ENCODE results near the gene OR7C2.

DNA sequence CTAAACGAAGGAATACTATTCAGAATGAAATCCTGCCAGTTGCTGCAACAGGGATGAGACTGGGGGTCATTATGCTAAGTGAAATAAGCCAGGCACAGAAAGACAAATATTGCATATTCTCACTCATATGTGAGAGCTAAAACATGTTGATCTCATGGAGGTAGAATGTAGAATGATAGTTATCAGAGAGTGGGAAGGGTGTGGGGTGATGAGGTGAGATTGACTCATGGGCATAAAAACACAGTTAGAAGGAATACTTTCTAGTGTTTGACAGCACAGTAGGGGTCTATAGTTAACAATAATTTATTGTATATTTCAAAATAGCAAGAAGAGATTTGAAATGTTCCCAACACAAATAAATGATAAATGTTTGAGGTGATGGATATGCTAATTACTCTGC is 7.8 kb upstream of the OR7C2 start:
- TF ChIP-seq, protein P1, sequence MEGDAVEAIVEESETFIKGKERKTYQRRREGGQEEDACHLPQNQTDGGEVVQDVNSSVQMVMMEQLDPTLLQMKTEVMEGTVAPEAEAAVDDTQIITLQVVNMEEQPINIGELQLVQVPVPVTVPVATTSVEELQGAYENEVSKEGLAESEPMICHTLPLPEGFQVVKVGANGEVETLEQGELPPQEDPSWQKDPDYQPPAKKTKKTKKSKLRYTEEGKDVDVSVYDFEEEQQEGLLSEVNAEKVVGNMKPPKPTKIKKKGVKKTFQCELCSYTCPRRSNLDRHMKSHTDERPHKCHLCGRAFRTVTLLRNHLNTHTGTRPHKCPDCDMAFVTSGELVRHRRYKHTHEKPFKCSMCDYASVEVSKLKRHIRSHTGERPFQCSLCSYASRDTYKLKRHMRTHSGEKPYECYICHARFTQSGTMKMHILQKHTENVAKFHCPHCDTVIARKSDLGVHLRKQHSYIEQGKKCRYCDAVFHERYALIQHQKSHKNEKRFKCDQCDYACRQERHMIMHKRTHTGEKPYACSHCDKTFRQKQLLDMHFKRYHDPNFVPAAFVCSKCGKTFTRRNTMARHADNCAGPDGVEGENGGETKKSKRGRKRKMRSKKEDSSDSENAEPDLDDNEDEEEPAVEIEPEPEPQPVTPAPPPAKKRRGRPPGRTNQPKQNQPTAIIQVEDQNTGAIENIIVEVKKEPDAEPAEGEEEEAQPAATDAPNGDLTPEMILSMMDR (conservative IDR thresholded peaks at IDR 0.05; ENCODE audit: low read depth in 2 of 2): no peak
- TF ChIP-seq POLR2AphosphoS5 (IDR thresholded peaks at IDR 0.05; ENCODE audit: low read depth): no peak
- TF ChIP-seq, protein P2, sequence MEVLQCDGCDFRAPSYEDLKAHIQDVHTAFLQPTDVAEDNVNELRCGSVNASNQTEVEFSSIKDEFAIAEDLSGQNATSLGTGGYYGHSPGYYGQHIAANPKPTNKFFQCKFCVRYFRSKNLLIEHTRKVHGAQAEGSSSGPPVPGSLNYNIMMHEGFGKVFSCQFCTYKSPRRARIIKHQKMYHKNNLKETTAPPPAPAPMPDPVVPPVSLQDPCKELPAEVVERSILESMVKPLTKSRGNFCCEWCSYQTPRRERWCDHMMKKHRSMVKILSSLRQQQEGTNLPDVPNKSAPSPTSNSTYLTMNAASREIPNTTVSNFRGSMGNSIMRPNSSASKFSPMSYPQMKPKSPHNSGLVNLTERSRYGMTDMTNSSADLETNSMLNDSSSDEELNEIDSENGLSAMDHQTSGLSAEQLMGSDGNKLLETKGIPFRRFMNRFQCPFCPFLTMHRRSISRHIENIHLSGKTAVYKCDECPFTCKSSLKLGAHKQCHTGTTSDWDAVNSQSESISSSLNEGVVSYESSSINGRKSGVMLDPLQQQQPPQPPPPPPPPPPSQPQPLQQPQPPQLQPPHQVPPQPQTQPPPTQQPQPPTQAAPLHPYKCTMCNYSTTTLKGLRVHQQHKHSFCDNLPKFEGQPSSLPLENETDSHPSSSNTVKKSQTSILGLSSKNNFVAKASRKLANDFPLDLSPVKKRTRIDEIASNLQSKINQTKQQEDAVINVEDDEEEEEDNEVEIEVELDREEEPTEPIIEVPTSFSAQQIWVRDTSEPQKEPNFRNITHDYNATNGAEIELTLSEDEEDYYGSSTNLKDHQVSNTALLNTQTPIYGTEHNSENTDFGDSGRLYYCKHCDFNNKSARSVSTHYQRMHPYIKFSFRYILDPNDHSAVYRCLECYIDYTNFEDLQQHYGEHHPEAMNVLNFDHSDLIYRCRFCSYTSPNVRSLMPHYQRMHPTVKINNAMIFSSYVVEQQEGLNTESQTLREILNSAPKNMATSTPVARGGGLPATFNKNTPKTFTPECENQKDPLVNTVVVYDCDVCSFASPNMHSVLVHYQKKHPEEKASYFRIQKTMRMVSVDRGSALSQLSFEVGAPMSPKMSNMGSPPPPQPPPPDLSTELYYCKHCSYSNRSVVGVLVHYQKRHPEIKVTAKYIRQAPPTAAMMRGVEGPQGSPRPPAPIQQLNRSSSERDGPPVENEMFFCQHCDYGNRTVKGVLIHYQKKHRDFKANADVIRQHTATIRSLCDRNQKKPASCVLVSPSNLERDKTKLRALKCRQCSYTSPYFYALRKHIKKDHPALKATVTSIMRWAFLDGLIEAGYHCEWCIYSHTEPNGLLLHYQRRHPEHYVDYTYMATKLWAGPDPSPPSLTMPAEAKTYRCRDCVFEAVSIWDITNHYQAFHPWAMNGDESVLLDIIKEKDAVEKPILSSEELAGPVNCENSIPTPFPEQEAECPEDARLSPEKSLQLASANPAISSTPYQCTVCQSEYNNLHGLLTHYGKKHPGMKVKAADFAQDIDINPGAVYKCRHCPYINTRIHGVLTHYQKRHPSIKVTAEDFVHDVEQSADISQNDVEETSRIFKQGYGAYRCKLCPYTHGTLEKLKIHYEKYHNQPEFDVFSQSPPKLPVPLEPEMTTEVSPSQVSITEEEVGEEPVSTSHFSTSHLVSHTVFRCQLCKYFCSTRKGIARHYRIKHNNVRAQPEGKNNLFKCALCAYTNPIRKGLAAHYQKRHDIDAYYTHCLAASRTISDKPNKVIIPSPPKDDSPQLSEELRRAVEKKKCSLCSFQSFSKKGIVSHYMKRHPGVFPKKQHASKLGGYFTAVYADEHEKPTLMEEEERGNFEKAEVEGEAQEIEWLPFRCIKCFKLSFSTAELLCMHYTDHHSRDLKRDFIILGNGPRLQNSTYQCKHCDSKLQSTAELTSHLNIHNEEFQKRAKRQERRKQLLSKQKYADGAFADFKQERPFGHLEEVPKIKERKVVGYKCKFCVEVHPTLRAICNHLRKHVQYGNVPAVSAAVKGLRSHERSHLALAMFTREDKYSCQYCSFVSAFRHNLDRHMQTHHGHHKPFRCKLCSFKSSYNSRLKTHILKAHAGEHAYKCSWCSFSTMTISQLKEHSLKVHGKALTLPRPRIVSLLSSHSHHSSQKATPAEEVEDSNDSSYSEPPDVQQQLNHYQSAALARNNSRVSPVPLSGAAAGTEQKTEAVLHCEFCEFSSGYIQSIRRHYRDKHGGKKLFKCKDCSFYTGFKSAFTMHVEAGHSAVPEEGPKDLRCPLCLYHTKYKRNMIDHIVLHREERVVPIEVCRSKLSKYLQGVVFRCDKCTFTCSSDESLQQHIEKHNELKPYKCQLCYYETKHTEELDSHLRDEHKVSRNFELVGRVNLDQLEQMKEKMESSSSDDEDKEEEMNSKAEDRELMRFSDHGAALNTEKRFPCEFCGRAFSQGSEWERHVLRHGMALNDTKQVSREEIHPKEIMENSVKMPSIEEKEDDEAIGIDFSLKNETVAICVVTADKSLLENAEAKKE (CRISPR knock-in tag; IDR thresholded peaks at IDR 0.05): no peak
- no peak for TF ChIP-seq EZH2 (IDR thresholded peaks at IDR 0.05; ENCODE audit: low read depth, unreplicated experiment)
- no peak for TF ChIP-seq ZNF331 (CRISPR knock-in tag; IDR thresholded peaks at IDR 0.05; ENCODE audit: low read depth)
- TF ChIP-seq EZH2phosphoT487 (IDR thresholded peaks at IDR 0.05; ENCODE audit: unreplicated experiment): no peak
- TF ChIP-seq CREB1 (CRISPR knock-in tag; IDR thresholded peaks at IDR 0.05; ENCODE audit: low read depth): no peak
- TF ChIP-seq, protein P3, sequence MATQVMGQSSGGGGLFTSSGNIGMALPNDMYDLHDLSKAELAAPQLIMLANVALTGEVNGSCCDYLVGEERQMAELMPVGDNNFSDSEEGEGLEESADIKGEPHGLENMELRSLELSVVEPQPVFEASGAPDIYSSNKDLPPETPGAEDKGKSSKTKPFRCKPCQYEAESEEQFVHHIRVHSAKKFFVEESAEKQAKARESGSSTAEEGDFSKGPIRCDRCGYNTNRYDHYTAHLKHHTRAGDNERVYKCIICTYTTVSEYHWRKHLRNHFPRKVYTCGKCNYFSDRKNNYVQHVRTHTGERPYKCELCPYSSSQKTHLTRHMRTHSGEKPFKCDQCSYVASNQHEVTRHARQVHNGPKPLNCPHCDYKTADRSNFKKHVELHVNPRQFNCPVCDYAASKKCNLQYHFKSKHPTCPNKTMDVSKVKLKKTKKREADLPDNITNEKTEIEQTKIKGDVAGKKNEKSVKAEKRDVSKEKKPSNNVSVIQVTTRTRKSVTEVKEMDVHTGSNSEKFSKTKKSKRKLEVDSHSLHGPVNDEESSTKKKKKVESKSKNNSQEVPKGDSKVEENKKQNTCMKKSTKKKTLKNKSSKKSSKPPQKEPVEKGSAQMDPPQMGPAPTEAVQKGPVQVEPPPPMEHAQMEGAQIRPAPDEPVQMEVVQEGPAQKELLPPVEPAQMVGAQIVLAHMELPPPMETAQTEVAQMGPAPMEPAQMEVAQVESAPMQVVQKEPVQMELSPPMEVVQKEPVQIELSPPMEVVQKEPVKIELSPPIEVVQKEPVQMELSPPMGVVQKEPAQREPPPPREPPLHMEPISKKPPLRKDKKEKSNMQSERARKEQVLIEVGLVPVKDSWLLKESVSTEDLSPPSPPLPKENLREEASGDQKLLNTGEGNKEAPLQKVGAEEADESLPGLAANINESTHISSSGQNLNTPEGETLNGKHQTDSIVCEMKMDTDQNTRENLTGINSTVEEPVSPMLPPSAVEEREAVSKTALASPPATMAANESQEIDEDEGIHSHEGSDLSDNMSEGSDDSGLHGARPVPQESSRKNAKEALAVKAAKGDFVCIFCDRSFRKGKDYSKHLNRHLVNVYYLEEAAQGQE (IDR thresholded peaks at IDR 0.05; ENCODE audit: unreplicated experiment): no peak

Data from GM23338 (cell line).